ENCODE data around the gene RNF25. TPM values are rescaled to one million over a fixed set of nuclear protein-coding genes. Genes with fewer than 3 reads are reported as not detected.

RNF25 gene
- total RNA-seq, 2 experiments from 2014 or later = 21.9 to 24.1 TPM

DNA sequence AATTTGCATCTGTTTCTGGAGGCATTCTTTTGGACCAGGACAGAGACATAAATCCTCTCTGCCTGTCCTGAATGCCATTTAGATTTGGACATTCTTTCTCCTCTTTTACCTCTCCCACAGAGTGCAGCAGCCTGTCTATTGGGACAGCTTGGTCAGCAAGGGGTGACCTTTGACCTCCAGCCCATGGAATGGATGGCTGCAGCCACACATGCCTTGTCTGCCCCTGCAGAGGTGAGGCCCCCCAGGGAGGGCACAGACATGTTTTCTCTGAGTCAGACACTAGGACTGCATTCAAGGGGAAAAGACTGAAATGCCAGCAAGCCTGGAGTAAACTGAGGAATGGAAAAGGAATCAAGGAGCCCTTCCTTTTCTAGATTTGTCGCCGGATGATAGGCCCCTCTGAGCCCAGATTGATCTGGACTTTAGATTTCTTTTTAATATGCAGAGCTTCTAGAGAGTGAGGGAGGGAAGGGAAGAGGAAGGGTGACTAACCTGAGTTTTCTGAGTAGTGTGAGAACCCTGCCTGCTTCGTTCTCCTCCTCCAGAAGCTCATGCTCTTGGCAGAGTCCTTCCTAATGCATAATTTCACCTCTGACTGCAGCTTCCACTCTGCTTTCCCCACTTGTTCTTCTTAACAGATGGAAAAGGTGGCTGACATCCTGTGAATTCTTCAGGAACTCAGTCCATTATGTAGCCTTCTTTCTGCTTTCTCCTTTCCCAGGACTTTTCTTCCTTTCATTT lies 22.8 kb upstream of the RNF25 start:
- CTCF ChIA-PET = interaction anchor here (0.8 kb wide), 1 partner anchor 62 kb away, joined by 3 read pairs; no protein-coding TSS in a partner anchor
- POLR2A ChIA-PET = no interaction called here

DNA sequence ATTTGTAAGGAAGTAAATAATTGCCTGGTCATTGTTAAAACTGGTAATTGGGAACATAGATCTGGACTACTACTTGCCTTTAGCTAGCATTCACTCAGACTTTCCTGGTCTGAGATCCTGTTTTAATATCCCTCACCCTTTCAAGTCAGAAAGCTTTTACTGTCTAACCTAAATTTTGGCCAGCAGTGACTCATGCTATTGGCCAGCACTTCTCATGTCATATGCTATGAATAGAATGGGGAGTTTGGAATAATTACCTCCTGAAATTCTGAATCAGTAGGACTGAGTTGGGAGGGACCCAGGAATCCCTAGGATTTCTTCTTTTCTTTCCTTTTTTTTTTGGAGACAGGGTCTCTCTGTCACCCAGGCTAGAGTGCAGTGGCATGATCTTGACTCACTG lies 19.4 kb upstream of the RNF25 start:
- ChIA-PET POLR2A (no interaction called here), CTCF (no interaction called here)

DNA sequence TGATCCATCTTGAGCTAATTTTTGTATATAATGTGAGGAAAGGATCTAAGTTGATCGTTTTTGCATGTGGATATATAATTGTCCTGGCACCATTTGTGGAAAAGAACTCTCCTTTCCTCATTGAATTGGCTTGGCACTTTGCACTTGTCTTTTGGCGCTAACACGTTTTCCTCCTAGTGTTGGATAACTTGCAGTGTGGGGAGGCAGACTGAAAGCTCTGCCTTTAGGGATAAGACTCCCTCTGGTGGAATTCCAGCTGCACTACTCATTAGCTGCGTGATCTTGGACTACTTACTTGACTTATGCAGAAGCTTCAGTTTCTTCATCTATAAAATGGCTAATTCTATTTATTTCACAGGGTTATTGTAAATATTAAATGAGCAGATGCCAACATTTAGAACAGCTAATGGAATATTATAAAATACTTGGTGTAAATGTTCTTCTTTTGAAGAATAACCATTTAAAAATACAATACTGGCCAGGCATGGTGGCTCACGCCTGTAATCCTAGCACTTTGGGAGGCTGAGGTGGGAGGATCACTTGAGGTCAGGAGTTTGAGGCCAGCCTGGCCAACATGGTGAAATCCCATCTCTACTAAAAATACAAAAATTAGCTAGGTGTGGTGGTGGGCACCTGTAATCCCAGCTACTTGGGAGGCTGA lies 15.7 kb upstream of the RNF25 start:
- POLR2A ChIA-PET = interaction anchor here (0.7 to 1.1 kb wide), 2 partner anchors 23 to 323 kb away, joined by 3 to 5 read pairs; partner anchors contain the start of gene TTLL4
- CTCF ChIA-PET = interaction anchor here (1.3 kb wide), 1 partner anchor 160 kb away, joined by 4 read pairs; no protein-coding TSS in a partner anchor

DNA sequence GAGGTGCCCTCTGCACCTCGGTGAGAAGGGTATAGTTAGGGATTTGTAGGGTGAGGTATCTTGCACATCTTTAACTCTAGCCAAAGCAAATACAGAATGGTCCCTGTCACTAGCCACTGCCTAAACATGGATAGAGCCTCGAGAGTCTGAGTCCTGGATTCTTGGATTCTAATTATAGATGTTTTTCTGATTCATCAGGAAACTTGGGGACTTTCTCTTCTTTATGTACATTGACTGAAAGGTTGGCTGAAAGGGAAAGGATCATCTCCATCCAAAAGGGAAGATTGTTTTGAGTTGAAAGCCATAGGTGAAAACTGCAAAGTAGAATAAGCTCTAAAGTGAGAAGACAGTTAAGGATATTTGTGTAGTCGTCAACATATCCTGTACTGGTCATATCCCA lies 8.3 kb upstream of the RNF25 start:
- ChIA-PET CTCF (no interaction called here), POLR2A (no interaction called here)

DNA sequence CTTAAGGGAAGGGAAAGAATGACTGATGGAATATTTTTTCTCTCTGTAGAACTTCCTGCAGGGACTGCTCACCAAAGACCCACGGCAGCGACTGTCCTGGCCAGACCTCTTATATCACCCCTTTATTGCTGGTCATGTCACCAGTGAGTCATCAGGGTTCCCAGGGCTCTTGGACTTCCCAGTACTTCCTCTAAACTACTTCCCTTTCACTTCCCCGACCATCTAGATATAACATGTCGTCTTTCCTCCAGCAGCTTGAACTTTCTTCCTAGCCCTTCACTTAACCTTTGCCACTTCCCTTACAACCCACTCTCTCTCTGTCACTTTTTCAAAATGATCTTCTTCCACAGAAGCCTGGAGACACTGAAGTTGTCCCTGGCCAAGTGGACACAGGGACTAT lies 7.3 kb upstream of the RNF25 start:
- POLR2A ChIA-PET = no interaction called here
- CTCF ChIA-PET = no interaction called here

DNA sequence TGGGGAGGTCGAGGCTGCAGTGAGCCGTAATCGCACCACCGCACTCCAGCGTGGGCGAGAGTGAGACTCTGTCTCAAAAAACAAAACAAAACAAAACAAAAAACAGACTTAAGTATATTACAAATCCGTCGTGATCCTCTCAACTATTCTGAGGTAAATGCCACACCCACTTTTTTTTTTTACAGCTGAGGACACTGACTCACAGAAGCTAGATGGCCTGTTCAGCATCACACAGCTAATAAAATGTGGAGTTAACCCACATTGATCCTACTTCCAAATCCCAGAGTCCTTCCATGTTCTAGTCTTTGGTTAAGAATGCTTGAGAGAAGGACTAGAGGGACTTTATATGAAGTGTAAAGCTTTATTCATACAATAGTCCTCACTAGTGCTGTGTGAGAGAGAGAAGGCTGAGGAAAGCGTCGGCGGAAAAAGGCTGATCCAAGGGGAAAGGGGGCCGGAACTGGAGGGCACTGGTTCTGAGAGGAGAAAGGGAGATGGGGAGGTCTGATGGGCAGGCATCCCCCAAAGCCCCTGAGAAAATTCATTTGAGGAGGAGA lies 627 bp downstream of the RNF25 start:
- ChIA-PET CTCF (interaction anchor here (1.3 to 4.0 kb wide), 3 partner anchors 12 to 177 kb away, joined by 4 to 31 read pairs (median 4); partner anchors contain the start of genes BCS1L and ZNF142), POLR2A (interaction anchor here (0.6 to 3.7 kb wide), 3 partner anchors 11 to 512 kb away, joined by 4 to 31 read pairs (median 5); partner anchors contain the start of genes BCS1L, TTLL4 and ZNF142)

DNA sequence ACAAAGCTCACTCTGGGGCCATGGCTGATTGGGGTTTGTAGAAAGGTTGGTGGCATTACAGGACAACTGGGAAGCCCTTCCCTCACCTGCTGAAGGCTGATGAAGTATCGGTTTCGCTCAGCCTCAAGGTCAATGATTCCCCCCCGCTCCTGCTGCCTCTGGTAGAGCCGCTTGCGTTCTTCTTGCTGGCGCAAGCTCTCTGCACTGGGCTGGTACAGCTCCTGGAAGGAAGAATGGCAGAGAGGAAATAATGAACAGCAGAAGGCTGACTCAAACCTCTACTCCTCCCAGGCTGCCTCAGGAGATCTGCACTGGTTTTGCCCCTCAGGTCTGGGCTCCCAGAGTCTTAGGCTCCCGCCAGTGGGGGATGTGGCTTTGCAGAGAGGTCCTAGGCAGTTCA lies 7.1 kb downstream of the RNF25 start:
- ChIA-PET POLR2A (no interaction called here), CTCF (interaction anchor here (1.0 kb wide), 1 partner anchor 32 kb away, joined by 3 read pairs; no protein-coding TSS in a partner anchor)

DNA sequence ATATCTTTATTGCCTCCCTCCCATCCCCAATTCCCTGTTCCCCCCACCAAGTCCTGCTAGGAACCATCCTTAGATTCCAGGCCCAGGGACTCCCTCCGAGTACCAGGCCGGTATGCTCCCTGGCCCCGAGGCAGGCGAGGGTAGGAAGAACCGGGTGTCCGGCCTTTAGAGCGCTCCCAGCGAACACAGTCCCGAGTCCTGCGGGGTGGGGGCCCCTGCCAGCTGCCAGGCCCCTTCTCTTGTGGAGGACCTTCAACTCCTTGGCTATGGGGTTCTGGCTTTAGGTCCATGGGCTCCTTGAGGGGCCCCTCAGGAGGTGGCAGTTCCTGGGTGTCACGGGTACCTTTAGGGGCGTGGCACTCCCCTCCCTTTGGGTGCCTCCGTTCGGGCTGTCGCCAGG lies 7.9 kb downstream of the RNF25 start:
- CTCF ChIA-PET = interaction anchor here (1.3 kb wide), 1 partner anchor 16 kb away, joined by 3 read pairs; no protein-coding TSS in a partner anchor
- POLR2A ChIA-PET = no interaction called here

DNA sequence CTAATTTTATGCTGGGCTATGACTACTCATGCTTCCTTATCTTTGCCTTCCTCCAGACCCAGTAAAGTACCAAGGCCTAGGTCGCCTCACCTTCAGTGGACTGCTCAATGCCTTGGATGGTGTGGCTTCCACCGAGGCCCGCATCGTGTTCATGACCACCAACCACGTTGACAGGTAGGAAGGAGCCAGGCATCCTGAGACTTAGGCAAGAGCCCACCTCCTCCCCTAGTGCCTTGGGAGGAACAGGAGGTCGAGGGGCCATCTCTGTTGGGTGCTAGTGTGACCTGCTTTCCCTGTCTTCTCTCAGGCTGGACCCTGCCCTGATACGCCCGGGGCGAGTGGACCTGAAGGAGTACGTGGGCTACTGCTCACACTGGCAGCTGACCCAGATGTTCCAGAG lies 9.0 kb downstream of the RNF25 start:
- ChIA-PET POLR2A (no interaction called here), CTCF (interaction anchor here (1.3 to 1.4 kb wide), 2 partner anchors 15 to 16 kb away, joined by 3 read pairs; no protein-coding TSS in a partner anchor)

DNA sequence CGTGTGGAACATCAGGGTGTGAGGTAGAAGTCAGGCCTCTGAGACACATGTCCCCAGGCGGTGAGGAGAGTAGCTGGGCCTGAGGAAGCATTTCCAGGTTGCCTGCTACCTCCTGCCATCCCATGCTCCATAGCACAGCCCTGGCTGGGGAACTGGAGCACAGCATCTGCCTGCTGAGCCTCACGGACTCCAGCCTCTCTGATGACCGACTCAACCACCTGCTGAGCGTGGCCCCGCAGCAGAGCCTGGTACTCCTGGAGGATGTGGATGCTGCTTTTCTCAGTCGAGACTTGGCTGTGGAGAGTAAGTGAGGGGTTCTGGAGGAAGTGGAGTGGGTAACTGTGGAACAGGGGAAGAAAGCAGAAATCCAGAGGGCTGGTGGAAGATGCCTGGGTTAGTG lies 9.4 kb downstream of the RNF25 start:
- ChIA-PET CTCF (interaction anchor here (1.4 kb wide), 1 partner anchor 16 kb away, joined by 3 read pairs; no protein-coding TSS in a partner anchor), POLR2A (no interaction called here)

DNA sequence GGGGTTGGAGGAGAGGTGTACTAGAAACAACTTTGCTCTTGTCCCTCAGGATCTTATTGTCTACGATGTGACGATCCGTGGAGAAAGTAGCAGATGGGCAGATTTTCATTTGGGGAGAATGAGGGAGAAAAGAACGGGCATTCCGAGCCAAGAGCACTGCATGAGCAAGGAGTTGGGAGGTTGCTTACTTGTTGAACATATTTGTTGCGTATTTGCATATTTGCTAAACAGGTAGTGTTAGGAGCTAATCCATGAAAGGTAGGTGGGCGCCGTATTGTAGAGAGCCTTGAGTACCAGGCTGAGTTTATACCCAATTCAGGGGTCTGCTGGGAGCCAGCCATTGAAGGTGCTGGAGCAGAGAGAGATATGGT lies 11.8 kb downstream of the RNF25 start:
- ChIA-PET POLR2A (interaction anchor here (0.6 to 3.4 kb wide), 11 partner anchors 10 to 709 kb away, joined by 3 to 31 read pairs (median 4); partner anchors contain the start of genes AAMP, PNKD, RNF25 and STK36), CTCF (interaction anchor here (0.6 to 3.9 kb wide), 11 partner anchors 9 to 444 kb away, joined by 3 to 31 read pairs (median 3); partner anchors contain the start of genes RNF25, STK36 and TTLL4)

DNA sequence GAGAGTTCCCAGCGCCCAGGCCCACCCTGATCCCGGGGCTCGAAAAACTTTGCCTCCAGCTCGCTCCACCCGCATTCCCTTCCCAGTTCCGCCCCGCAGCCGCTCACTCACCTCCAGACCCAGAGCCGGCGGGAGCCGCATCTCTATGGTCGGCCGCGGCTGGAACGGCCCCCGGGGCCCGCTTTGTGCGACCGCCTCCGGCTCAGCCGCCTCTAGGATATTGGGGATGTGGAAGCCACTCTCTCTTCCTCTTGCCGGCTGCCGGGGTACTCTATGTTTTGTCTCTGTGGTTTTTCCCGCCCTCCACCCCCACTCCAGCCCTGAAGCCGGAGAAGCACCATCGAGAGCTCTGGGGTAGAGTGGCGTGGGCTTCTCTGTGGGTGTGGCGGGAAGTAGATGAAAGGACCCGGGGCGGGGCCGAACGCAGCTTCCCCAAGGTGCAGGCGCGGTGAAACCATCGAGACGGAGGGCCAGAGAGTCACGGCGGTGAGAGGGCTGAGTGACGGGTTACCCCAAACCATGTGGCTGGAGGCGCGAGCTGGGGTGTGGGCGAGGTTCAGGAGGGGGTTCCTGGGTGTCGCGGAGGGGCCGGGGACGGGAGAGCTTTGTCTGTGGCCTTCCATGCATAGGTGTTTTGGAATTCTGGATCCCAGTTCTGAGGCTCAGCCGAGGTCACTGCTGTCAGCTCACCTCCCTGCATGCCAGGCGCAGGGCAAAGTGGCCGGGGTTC lies 12.4 kb downstream of the RNF25 start, which contains the start of the genes BCS1L and ZNF142:
Gene BCS1L, plus strand, starts transcription at position 426 of the 730 bp plus-strand sequence. CDS start 1,305 bp downstream, outside the sequence.
Gene ZNF142, minus strand, starts transcription at position 366 of the 730 bp plus-strand sequence. CDS start 3,194 bp downstream, outside the sequence.
- CTCF ChIA-PET = interaction anchor here (0.6 to 3.9 kb wide), 12 partner anchors 9 to 445 kb away, joined by 3 to 31 read pairs (median 3); partner anchors contain the start of genes RNF25, STK36 and TTLL4
- POLR2A ChIA-PET = interaction anchor here (0.5 to 3.4 kb wide), 14 partner anchors 10 to 710 kb away, joined by 3 to 31 read pairs (median 4); partner anchors contain the start of genes AAMP, PNKD, RNF25 and STK36

DNA sequence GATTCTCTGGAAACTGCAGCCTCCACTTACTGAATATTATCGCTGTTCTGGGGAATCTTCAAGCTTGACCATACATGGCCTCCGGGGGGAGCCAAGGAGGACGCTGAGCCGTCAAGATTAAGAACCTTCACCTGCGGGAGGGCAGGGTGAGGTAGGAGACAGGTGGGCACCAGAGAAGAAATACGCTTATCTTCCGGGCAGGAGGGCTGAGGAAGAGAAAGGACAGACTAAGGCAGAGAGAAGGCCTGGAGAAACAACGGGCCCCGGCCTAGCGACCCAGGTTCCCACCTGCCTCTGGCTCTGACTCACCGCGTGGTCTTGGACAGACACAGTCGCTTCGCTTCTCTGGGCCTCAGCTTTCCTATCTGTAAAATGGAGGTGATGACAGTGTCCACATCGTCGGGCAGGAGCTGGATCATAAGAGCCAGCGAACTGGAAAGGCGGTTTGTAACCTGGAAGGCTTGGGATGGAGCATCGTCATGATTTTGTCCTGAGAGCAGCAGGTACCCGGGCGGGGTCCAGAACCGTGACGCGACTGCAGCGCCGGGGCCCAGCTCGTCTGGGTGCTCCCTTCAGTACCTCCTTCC lies 13.0 kb downstream of the RNF25 start:
- CTCF ChIA-PET = interaction anchor here (0.6 to 3.9 kb wide), 8 partner anchors 8 to 190 kb away, joined by 3 to 31 read pairs (median 5); partner anchors contain the start of genes RNF25, STK36 and TTLL4

DNA sequence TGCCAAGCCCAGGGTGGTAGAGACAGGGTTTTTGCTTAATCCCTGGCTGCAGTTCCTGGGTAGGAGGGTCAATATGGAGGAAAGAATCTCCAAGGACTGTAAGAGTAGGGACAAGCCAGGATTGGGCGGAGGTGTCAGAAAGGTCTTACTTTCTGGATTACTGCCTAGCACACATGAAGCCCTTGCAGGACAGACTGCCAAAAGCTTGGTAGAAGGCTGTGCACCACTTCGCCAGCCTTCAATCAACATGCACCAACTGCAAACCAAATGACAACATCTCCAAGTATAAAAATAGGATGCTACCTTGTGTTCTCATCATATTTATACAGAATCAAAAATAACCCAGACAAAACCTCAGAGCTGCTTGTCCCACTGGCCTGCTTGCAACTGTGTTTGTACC lies 16.1 kb downstream of the RNF25 start:
- POLR2A ChIA-PET = interaction anchor here (1.5 kb wide), 1 partner anchor 12 kb away, joined by 4 read pairs; no protein-coding TSS in a partner anchor
- CTCF ChIA-PET = interaction anchor here (1.9 kb wide), 1 partner anchor 192 kb away, joined by 5 read pairs; no protein-coding TSS in a partner anchor

More for the DNA sequence above, 13.0 kb downstream of the RNF25 start:
- POLR2A ChIA-PET = interaction anchor here (0.5 to 3.4 kb wide), 12 partner anchors 9 to 541 kb away, joined by 3 to 31 read pairs (median 4); partner anchors contain the start of genes AAMP, PNKD, RNF25 and STK36

DNA sequence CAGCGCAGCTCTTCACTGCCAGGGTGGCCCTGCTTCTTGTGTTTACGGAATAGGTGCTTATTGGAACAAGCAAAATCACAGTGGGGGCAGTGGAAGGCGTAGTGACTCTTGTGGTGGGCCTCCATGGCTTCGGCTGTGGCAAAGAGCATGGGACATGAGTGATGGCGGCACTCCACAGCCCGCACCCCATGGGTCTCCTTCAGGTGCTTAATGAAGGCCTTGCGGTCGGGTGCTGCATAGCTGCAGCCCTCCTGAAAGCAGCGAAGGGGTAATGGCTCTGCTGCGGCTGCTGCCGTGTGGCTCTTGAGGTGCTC lies 23.1 kb downstream of the RNF25 start:
- ChIA-PET CTCF (interaction anchor here (1.0 to 3.7 kb wide), 6 partner anchors 10 to 199 kb away, joined by 3 to 14 read pairs (median 4); partner anchors contain the start of genes BCS1L, RNF25, STK36 and ZNF142), POLR2A (no interaction called here)

DNA sequence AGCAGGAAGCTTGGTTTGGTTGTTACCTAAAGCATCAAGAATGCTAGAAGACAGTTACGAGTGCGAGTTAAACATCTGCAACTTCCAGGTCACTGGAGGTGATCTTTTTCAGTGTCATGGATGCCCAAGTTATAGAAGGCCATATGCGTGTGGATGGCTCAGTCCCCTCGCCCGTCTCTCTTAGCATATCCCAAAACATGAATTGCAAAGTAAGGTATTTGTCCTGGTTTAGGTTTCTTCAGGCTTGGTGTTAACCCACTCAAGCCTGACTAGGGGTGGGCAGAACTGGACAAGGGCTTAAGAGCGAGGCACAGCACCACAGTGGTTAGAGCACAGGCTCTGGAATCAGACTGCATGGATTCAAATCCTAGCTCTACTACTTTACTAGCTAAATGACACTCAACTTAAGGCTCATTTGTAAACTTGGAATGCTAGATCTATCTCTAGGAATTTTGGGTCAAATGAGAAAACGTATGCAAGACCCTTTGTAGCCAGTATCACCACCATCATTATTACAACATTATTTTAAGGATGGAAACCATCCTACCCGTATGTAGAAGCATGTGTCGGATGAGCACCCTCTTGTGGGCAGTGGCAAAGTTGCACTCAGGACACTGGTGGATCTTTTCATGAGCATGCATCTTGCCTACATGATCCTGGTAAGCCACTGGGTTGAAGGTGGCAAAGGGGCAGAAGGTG lies 23.6 kb downstream of the RNF25 start:
- ChIA-PET CTCF (interaction anchor here (0.7 to 3.7 kb wide), 8 partner anchors 10 to 199 kb away, joined by 3 to 14 read pairs (median 4); partner anchors contain the start of genes BCS1L, RNF25, STK36 and ZNF142), POLR2A (no interaction called here)

DNA sequence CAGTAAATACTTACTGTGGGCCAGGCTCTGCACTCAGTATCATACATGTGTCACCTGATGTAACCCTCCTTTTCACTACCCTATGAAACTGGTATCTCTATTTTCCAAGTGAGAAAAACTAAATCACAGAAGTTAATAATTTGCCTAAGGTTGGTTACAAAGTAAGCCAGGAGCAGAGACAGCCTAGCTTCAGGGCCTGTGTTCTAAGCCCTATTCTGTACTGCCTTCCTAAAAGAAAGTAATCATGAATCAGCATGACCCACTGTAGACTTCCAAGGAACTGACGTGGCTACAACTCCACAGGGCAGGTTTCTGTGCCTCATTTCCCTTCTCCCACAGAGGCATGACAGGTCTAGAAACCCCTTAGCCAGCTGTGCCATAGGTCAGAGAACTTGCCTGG lies 26.7 kb downstream of the RNF25 start:
- ChIA-PET CTCF (interaction anchor here (1.1 kb wide), 1 partner anchor 14 kb away, joined by 4 read pairs; the partner anchor contains the start of genes BCS1L and ZNF142), POLR2A (no interaction called here)

Measured in activated CD8-positive, alpha-beta memory T cell treated with anti-CD3 and anti-CD28 coated beads for 36 hours (primary cell).